ENCODE data around the gene SORCS3. TPM values are rescaled to one million over a fixed set of nuclear protein-coding genes. Genes with fewer than 3 reads are reported as not detected.
A peak's percentile ranks its signal among the peaks of the same experiment; 100 is the strongest.

Gene SORCS3
- total RNA-seq, 1 experiment from 2014 or later: 0.94 TPM

- TF ChIP-seq ATF3 (CRISPR knock-in tag; conservative IDR thresholded peaks at IDR 0.05) (no peak), USF2 (CRISPR knock-in tag; IDR thresholded peaks at IDR 0.05) (no peak)
These were observed 93.3 kb downstream of the SORCS3 start (continued) for GRCh38 chr10:104734433-104734832.

GRCh38 chr10:104735036-104735756, 94.1 kb downstream of the SORCS3 start:
- ChIA-PET POLR2A (interaction anchor here (0.6 kb wide), 1 partner anchor 24 kb away, joined by 3 read pairs; no protein-coding TSS in a partner anchor), CTCF (interaction anchor here (0.6 to 2.0 kb wide), 12 partner anchors 21 to 1519 kb away, joined by 3 to 5 read pairs (median 3); partner anchors contain the start of gene CFAP58)
- Mint-ChIP-seq H3K36me3 (no peaks in the 10 kb centered on the region), H3K4me3 (peak overlapping the region; percentile 54), H3K27me3 (ENCODE audit: low read depth) (no peaks in the 10 kb centered on the region; the same call in 1 of the 2 replicates), H3K9me3 (no peaks in the 10 kb centered on the region), H3K4me1 (peaks cover 43% of the 10 kb centered on the region), H3K27ac (no peak overlapping the region)
- ATAC-seq (peak; percentile 93), DNase-seq (ENCODE audit: low spot score) (peak; percentile 57)
- TF ChIP-seq AR (CRISPR knock-in tag; IDR thresholded peaks at IDR 0.05): no peak
- peak; percentile 66 for TF ChIP-seq ZNF423 (CRISPR knock-in tag; IDR thresholded peaks at IDR 0.05)
- no peak for TF ChIP-seq ZNF232 (CRISPR knock-in tag; IDR thresholded peaks at IDR 0.05)
- no peak for TF ChIP-seq JAZF1 (CRISPR knock-in tag; IDR thresholded peaks at IDR 0.05)
- TF ChIP-seq USF2 (CRISPR knock-in tag; IDR thresholded peaks at IDR 0.05): peak; percentile 57; the same call in 1 of the 2 replicates
- TF ChIP-seq PRRX2 (CRISPR knock-in tag; IDR thresholded peaks at IDR 0.05): no peak
- no peak for TF ChIP-seq HMGA2 (CRISPR knock-in tag; IDR thresholded peaks at IDR 0.05)
- no peak for TF ChIP-seq ESRRA (CRISPR knock-in tag; IDR thresholded peaks at IDR 0.05; ENCODE audit: borderline replicate concordance)

GRCh38 chr10:104735757-104736391, 94.8 kb downstream of the SORCS3 start:
- no peaks in the 10 kb centered on the region for H3K36me3 Mint-ChIP-seq
- H3K27me3 Mint-ChIP-seq (ENCODE audit: low read depth): no peaks in the 10 kb centered on the region; the same call in 1 of the 2 replicates
- no peaks in the 10 kb centered on the region for H3K9me3 Mint-ChIP-seq
- ATAC-seq (no peak), DNase-seq (ENCODE audit: low spot score) (no peak)
- peaks cover 43% of the 10 kb centered on the region for H3K4me1 Mint-ChIP-seq
- ChIA-PET CTCF (interaction anchor here (0.6 to 2.0 kb wide), 8 partner anchors 21 to 1518 kb away, joined by 3 to 5 read pairs (median 4); partner anchors contain the start of gene CFAP58), POLR2A (interaction anchor here (0.6 kb wide), 1 partner anchor 25 kb away, joined by 3 read pairs; no protein-coding TSS in a partner anchor)
- peak overlapping the region; percentile 54 for H3K4me3 Mint-ChIP-seq
- H3K27ac Mint-ChIP-seq: no peak overlapping the region
- no peak for TF ChIP-seq ZNF317 (CRISPR knock-in tag; IDR thresholded peaks at IDR 0.05; ENCODE audit: borderline replicate concordance, low read depth)
- no peak for TF ChIP-seq ZNF396 (CRISPR knock-in tag; IDR thresholded peaks at IDR 0.05; ENCODE audit: borderline replicate concordance)
- no peak for TF ChIP-seq TEAD4 (CRISPR knock-in tag; IDR thresholded peaks at IDR 0.05)
- TF ChIP-seq TEAD1 (CRISPR knock-in tag; IDR thresholded peaks at IDR 0.05): no peak
- TF ChIP-seq USF2 (CRISPR knock-in tag; IDR thresholded peaks at IDR 0.05): no peak
- TF ChIP-seq JAZF1 (CRISPR knock-in tag; IDR thresholded peaks at IDR 0.05): no peak
- TF ChIP-seq ERG (CRISPR knock-in tag; IDR thresholded peaks at IDR 0.05): no peak
- no peak for TF ChIP-seq CDX4 (CRISPR knock-in tag; IDR thresholded peaks at IDR 0.05; ENCODE audit: borderline replicate concordance)
- TF ChIP-seq GTF2I (CRISPR knock-in tag; conservative IDR thresholded peaks at IDR 0.05): no peak
- TF ChIP-seq ZNF671 (CRISPR knock-in tag; IDR thresholded peaks at IDR 0.05): no peak
- TF ChIP-seq ATF3 (CRISPR knock-in tag; conservative IDR thresholded peaks at IDR 0.05): no peak
- TF ChIP-seq ATF6 (CRISPR knock-in tag; IDR thresholded peaks at IDR 0.05): no peak
- TF ChIP-seq EMX1 (CRISPR knock-in tag; IDR thresholded peaks at IDR 0.05): no peak

Data from WTC11 (cell line).